GM04503 (cell line): ENCODE measurements around the gene ABLIM1.
A peak's percentile ranks its signal among the peaks of the same experiment; 100 is the strongest.

Source experiments
- DNase-seq: peaks from one replicate; pipeline ENCODE4 v3.0.0-alpha.2; 2012; ENCODE audit warnings: low read depth

The ABLIM1 gene

GRCh38 chr10:114487815-114488536 is 170.1 kb downstream of the ABLIM1 start:
- DNase-seq, result no peak

- no peak for DNase-seq
Measured at GRCh38 chr10:114486938-114487814, 170.9 kb downstream of the ABLIM1 start.

GRCh38 chr10:114485696-114486400 is 172.2 kb downstream of the ABLIM1 start:
- no peak for DNase-seq

DNA sequence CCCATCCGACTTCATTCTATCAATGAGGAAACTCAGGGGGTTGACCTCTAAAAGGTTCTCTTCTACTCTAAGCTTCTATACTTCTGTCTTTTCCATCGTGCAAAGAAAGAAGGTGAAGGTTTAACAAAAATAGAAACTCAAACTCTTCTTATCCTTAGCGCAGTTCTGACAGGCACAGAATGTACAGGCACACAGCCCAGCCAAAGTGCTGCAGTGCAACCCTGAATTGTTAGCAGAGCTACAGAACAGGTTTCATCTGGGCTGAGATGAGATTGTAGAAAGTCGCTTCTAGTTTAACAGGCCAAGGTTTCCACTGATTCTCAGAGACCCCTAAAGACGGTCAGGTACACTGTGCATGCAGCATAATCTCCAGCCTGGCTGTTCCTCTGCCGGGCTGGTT is 174.5 kb downstream of the ABLIM1 start:
- DNase-seq, result no peak

DNA sequence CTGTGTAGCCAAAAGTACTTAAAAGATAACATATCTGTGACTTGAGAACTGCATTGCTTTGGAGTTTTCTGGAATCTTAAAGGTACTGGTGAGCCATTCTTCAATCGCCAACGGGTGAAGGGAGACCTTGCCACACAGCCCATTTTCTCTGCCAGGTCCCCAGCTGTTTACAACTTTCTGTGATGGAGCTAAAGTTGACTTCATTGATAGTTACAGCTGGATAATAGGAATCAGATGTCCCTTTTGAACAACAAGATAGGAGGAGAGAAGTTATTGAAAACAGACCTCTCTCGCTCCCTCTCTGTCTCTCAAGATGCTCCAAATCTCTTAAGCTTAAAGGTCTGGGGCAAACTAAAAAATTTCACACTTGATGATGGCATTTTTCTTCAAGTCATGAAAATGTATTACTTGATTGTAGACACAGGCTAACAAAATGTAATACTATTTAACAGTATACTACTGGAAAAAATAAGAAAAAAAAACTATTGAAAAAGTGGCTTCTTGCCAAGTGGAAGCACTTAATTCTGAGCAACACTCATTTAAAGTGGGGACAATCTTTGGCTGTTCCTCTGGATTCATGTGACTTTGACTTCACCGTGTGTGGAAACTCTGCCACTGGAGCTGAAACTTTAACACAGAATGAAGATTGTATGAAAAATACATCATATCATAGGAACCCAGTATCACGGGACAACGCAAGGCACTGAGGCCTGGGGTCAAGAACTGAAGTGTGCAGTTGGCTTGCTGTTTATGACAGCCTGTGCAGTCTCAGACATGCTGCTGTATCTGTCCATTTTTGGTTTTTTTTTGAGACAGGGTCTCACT is 175.4 kb downstream of the ABLIM1 start:
- DNase-seq, result no peak

- DNase-seq, result no peak
Measured at GRCh38 chr10:114481055-114481454, 177.0 kb downstream of the ABLIM1 start.

DNA sequence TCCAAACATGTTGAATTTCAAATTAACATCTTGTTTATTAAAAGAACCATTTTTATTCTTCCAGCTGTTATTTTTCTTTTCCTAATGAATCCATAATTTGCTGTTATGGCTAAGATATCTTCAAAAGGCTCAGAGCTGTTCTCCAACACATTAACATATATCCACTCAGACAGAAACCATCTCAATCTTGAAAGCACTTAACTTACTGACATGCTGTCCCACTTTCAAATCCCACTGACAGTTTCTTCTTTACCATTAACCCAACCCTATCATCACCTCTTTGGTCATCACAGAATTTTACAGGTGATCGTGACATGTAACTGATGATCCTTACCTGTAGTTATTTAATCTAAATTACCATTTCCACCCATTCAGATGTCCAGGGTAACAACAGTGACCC is 178.2 kb downstream of the ABLIM1 start:
- no peak for DNase-seq

DNA sequence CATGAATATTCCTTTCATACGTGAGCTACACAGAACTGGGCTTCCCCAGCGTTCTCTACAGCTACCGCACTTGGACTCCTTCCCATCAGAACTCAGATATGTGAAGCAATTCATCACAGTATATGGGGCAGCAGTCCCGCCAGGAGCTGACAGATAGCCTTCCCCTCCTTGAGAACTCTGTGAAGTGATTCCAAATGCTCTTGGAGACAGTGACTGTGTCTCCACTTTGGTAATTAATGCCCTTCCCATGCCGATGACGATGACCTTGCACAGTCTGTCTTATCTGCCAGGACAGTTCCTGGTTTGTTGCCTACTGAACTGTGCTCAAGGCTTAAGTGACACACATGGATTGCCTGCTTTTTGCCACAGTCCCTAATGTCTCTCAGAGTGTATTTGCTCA is 178.8 kb downstream of the ABLIM1 start:
- no peak for DNase-seq

DNA sequence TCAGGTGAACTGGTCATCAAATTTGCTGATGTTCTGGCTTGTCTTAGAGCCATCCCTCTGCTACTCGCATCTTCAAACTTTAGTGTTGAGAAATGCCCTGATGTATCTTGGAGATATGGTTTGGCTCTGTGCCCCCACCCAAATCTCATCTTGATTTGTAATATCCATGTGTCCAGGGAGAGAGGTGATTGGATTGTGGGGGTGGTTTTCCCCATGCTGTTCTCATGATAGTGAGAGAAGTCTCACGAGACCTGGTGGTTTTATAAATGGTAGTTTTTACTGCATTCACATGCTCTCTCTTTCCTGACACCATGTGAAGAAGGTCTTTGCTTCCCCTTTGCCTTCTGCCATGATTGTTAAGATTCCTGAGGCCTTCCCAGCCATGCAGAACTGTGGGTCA is 179.8 kb downstream of the ABLIM1 start:
- DNase-seq, result no peak

DNA sequence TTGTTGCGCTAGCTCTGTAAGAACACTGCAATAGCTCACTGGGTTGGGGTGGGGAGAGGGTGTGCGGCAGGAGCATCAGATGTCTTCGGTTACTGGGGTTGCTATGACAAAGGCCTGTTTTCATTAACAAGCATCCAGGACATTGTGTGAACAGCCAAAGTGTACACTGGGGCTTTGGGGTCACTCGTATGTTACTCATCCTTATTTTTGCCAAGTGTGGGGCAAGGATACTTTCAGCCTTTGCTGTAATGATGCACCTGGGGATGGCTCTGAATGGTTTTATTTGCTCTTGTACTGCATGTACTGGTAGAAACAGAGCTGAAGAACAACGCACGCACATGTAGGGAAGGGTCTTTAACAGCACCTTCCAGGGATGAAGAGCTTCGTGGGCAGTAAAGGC is 180.8 kb downstream of the ABLIM1 start:
- DNase-seq, result peak; percentile 7

DNA sequence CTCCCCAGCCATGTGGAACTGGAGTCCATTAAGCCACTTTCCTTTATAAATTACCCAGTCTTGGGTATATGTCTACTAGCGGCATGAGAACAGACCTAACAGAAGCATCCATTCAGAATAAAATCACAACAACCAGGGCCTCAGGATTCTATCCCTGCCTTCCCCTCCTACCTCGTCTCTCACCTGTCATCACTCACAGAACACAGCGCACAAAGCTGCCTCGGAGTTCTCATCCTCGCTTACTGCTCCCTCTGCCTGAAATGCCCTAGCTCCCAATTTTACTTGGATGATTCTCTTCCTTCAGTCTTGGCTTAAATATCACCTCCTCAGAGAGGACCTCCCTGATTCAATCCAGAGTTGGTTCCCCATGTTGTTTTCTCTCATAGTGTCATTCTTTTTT is 183.1 kb downstream of the ABLIM1 start:
- DNase-seq, result no peak

DNA sequence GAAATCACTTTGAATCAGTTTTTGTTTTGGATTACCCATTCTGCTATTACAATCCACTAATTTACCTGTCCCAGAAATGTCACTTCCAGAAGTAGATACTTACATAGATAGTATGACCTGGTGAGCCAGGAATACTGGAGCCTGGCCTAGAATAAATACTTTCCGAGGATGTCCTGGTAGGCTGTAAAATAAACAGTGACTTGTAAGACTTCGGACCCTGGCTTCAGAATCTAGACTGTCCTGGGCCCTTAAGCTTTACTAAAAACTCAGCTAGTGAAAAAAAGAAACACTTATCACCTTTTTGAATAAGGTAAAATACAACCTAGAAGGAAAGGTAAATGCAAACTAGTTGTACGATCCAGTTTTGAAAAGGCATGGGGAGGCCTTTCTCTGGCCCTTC is 184.3 kb downstream of the ABLIM1 start:
- no peak for DNase-seq

DNA sequence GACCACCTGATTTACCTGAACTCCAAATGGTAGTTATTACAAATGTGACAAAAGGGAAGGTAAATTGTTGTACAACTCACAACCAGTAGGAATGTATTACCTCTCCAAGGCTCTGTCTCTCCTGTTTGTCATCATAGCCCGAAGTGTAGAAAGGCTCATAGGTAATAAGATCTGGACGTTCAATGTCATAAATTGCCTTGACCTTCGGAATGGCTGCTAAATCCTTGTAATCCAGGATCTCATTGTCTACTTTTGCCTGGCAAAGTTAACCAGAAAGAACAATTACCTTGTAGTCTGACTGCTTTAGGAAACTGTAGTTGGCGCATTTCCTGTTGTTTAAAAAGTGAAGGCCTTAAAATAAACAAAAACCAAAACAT is 185.2 kb downstream of the ABLIM1 start:
- no peak for DNase-seq

DNA sequence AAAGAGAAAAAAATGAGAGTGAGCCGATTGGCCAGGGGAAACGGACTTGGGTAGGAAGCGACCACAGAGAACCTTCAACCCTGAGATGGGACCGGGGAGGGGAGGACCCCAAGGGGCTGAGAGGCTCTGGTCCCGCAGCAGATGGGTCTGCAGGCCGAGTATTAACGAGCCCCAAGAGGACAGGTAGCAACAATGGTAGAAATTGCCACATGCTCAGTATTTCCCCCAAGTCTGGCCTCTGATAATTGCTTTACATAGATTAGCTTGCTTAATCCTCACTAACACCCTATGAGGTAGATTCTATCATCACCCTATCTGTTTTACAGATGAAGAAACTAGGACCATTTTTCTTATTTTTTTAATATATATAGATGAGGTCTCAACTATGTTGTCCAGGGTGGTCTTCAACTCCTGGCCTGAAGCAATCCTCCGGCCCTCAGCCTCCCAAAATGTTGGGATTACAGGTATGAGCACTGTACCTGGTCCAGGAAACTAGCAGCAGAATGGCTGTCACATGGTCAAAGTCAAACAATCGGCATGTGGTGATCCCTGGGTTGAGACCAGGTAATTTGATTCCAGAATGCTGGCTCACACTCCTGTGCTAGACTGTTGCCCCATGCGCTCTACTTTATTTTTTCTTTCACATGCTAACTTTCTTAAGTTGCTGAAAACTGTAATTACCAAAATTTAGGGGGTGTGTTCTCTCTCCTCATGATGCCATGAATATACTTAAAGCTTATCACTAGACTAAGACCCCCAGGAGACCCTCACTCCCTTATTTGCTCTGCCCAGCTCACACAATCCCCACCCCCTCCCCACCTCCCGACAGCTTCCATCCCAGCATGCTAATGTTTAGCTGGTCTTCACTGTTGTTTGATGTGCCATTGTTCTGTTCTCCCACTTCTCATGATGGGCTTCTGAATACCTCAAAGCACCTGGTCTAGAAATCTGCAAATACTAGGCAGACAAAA is 185.9 kb downstream of the ABLIM1 start:
- no peak for DNase-seq

GRCh38 chr10:114470956-114471905 is 186.8 kb downstream of the ABLIM1 start:
- no peak for DNase-seq

- DNase-seq, result no peak
Measured at GRCh38 chr10:114470361-114470760, 187.7 kb downstream of the ABLIM1 start.

- no peak for DNase-seq
Measured at GRCh38 chr10:114458955-114459354, 199.1 kb downstream of the ABLIM1 start.

GRCh38 chr10:114458216-114458920 is 199.7 kb downstream of the ABLIM1 start:
- no peak for DNase-seq

GRCh38 chr10:114453576-114453975 is 204.5 kb downstream of the ABLIM1 start:
- no peak for DNase-seq
